GM19372 (cell line): ENCODE measurements around the gene USP31.

Source experiments
- ATAC-seq: cut with Tn5 transposase; IDR thresholded peaks from one replicate; pipeline ENCODE4 v1.9.1; 2021; ENCODE audit warnings: mild to moderate bottlenecking, low read depth, moderate library complexity; ENCODE audit not compliant: unreplicated experiment

Gene USP31

DNA sequence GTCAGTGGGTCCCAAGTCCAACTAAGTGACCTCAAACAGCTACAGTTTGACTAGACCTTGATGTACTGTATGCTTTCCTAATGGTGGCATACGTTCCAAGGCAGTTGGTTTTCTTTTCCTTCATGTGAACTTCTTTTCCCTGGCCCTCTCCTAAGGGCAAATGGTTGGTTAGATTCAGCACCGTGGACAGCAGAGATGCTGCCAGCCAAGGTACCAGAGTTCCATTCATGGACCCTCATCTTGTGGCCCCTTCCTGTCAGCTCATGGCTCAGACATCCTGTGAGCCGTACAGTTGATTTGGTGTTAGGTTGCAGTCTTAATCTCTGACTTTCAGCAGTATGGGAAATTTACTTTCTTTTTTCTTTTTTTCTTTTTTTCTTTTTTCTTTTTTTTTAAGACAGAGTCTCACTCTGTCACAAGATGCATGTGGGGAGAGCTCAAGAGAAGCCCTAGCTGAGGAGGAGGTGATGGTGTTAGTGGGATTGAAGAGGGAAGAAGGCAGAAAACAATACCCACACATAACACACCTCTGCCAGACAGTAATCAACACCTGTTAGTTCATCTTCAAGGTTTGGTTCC lies 122.4 kb downstream of the USP31 start:
- ATAC-seq, result no peak

DNA sequence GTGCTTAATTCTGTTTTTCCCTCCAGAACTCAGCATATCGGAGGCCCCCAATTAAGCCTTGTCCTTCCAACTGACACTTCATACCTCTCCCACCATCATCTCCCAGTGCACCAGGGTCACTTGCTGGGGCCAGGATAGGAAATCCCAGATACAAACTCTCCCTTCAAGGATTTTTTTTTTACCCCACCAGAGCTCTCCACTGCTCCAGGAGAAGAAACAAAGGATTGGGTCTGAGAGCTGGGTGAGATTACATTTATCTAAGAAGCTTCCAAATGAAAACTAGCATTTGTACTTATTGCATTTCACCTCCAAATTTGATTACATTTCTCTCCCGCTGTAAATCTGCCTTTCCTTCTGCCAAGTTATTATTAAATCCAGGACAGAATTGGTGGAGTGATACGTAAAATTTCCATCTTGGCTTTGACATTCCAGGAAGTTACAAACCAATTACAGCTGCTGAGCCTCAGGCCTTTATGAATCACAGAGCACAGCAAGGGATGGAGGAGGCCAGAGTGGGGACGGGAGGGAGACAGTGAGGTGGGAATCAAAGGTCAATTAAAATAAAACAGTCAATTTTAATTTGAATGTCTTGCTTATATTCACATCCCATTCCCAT lies 123.5 kb downstream of the USP31 start:
- no peak for ATAC-seq

DNA sequence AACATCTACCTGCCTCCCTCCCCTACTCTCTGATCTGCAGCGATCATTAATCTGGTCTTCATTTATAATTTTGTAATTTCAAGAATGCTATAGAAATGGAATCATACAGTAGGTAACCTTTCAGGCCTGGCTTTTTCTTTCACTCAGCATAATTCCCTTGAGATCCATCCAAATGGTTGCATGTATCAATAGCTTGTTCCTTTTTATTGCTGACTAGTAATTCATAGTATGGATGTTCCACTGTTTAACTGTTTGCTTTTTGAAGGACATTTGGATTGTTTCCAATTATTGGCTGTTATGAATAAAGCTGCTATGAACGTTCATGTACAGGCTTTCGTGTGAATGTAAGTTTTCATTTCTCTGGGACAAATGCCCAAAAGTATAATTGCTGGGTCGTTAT lies 125.2 kb downstream of the USP31 start:
- ATAC-seq, result no peak

DNA sequence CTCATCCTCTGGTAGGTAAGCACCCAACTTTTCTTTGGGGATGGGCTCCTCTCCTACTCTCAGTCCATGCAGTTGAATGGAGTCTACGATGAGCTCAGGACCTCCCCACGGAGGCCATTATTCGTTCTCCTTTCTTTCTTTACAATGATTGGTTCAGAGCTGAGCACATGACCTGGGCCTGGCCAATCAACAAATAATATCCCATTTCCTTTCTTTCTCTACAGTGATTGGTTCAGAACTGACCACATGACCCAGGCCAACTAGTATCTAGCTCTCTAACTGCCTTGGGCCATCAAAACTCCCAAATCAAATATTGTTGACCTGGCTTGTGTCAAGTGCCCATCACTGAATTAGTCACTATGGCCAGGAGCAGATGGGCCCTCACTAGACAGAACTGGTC lies 129.2 kb downstream of the USP31 start:
- no peak for ATAC-seq

DNA sequence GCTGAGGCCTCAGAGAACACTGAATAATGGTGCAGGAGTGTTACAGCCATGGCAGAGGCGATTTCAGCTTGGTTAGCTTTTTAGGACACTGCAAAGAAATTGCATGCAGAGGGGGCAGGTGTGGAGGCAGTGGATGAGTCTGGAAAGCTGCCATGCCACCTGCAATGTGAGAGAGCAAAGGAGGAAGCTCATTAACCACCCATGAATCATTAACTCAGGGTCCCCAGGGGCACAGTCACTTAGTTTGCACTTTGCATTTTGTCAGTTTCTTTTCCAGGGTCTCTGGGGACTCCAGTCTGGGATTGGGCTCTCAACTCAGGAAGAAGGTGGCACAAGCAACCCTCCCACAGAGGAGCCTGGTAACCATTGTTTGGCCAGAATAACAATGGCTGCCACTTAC lies 132.9 kb downstream of the USP31 start:
- no peak for ATAC-seq

DNA sequence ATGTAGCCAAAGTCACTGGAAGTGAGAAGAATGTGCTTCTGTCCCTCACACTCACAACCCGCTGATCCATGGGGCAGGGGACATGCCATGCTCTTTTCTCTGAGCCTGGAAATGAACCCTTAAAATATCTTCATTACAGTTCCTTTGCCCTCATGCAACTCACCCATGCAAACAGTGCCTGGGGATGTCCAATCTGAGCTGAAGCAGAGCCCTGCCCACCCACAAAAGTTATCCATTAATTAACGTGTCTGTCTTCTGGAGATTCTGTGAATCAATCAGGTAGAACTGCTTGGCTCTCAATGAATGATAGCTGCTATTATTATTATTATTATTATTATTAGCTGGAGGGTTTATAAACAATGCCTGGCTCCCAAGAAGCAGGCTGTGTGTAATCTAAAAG lies 133.7 kb downstream of the USP31 start:
- ATAC-seq, result no peak

DNA sequence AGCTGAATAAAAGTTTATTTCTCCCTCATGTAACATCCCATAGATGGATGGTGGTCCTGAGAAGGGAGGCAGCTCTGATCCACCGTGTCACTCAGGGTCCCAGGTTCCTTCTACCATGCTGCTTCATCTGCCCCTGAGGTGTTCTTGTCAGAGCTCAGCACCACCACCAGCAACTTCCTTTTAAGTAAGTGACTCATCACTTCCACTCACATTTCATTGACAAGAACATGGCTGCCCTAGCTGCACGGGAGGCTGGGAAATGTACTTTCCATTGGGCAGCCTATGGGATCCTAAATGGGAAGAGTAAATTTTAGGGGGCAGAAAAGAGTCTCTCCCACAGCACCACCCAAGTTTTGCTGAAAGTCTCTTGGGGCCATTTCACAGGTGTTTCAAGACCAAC lies 134.7 kb downstream of the USP31 start:
- ATAC-seq, result no peak
